Keratinocyte (primary cell): ENCODE results near the gene UBE2V1. TPM values are rescaled to one million over a fixed set of nuclear protein-coding genes. Genes with fewer than 3 reads are reported as not detected.

Source experiments
- DNase-seq: peaks from one replicate; pipeline ENCODE4 v3.0.0-alpha.2; 2011; ENCODE audit warnings: low read depth, missing footprints, low spot score
- FAIRE-seq: peaks from 2 replicates; lab custom pipeline; 2011; peaks lifted over from hg19 to GRCh38; lab: Jason Lieb, UNC
- H2AFZ ChIP-seq: 2 replicates; pipeline ENCODE4 v1.6.0; 2012; ENCODE audit warnings: low read length, control low read depth, inconsistent platforms; ENCODE audit not compliant: control insufficient read depth
- H3K27ac ChIP-seq: 2 replicates; pipeline ENCODE4 v1.5.1; 2011; ENCODE audit warnings: low read length; ENCODE audit not compliant: control insufficient read depth, insufficient read depth
- H3K27me3 ChIP-seq: 3 replicates; pipeline ENCODE4 v1.6.0; 2011; ENCODE audit warnings: low read length; ENCODE audit not compliant: control insufficient read depth, insufficient read depth; ENCODE audit errors: extremely low read depth
- H3K36me3 ChIP-seq, 2 experiments: 2 replicates in 1 of 2; 3 replicates in 1 of 2; pipeline ENCODE4 v1.5.1; 2011; ENCODE audit warnings: low read length in 2 of 2, mild to moderate bottlenecking in 1 of 2; ENCODE audit not compliant: control insufficient read depth in 2 of 2, insufficient read depth in 2 of 2; ENCODE audit errors: extremely low read depth in 1 of 2
- H3K4me1 ChIP-seq: 3 replicates; pipeline ENCODE4 v1.5.1; 2011; ENCODE audit warnings: low read length; ENCODE audit not compliant: control insufficient read depth, insufficient read depth; ENCODE audit errors: extremely low read depth
- H3K4me2 ChIP-seq: 3 replicates; pipeline ENCODE4 v1.6.0; 2011; ENCODE audit warnings: low read depth, low read length; ENCODE audit not compliant: control insufficient read depth, insufficient read depth; ENCODE audit errors: extremely low read depth
- H3K4me3 ChIP-seq, 3 experiments: fragments of 200-600 bp in 1 of 3; sonication (generic) in 1 of 3; 2 replicates in 2 of 3; 3 replicates in 1 of 3; pipeline ENCODE4 v1.5.1; 2011 to 2016; ENCODE audit warnings: low read length in 3 of 3, mild to moderate bottlenecking in 3 of 3, control low read depth in 2 of 3, inconsistent platforms in 1 of 3, low read depth in 1 of 3, mixed read lengths in 1 of 3, mixed run types in 1 of 3, moderate library complexity in 1 of 3; ENCODE audit not compliant: control insufficient read depth in 2 of 3, insufficient read depth in 2 of 3; ENCODE audit errors: extremely low read depth in 1 of 3
- H3K79me2 ChIP-seq: 2 replicates; pipeline ENCODE4 v1.6.0; 2012; ENCODE audit warnings: low read length; ENCODE audit not compliant: control insufficient read depth, insufficient read depth
- H3K9ac ChIP-seq: 3 replicates; pipeline ENCODE4 v1.6.0; 2011; ENCODE audit warnings: low read length; ENCODE audit not compliant: control insufficient read depth, insufficient read depth; ENCODE audit errors: extremely low read depth
- H3K9me1 ChIP-seq: 3 replicates; pipeline ENCODE4 v1.6.0; 2011; ENCODE audit warnings: low read length; ENCODE audit not compliant: control insufficient read depth, insufficient read depth; ENCODE audit errors: extremely low read depth
- H3K9me3 ChIP-seq: 2 replicates; pipeline ENCODE4 v1.5.1; 2012; ENCODE audit warnings: low read depth, low read length; ENCODE audit not compliant: control insufficient read depth
- H4K20me1 ChIP-seq: 3 replicates; pipeline ENCODE4 v1.6.0; 2011; ENCODE audit warnings: low read length; ENCODE audit not compliant: control insufficient read depth, insufficient read depth; ENCODE audit errors: extremely low read depth
- CTCF ChIP-seq, 3 experiments: IDR thresholded peaks in 1 of 3; conservative IDR thresholded peaks in 1 of 3; optimal IDR thresholded peaks in 1 of 3; 2 replicates in 2 of 3; 3 replicates in 1 of 3; pipeline versions ENCODE3 to v1.5.1; 2011; ENCODE audit warnings: low read length in 3 of 3, mild to moderate bottlenecking in 3 of 3, moderate library complexity in 2 of 3, control low read depth in 1 of 3, inconsistent platforms in 1 of 3; ENCODE audit not compliant: insufficient read depth in 2 of 3; ENCODE audit errors: extremely low read depth in 1 of 3
- EZH2 ChIP-seq: IDR thresholded peaks from one replicate; pipeline ENCODE4 v1.6.1; 2012; ENCODE audit warnings: inconsistent platforms, mild to moderate bottlenecking, low read length, moderate library complexity
- dilution Hi-C: fragments of 300-500 bp; cut with MboI; formaldehyde crosslinking; loops from one replicate; pipeline ENCODE4 v1.7.0; 2020; ENCODE audit warnings: low sequenced_read_pairs; ENCODE audit not compliant: extremely low pct_ligation_motif_present
- polyA plus RNA-seq, 5 experiments: library from polyadenylated mRNA; depleted of rRNA in 3 of 5; stranded (reverse) in 3 of 5; stranded (forward) in 1 of 5; unstranded in 1 of 5; fragments of >200 nt; gene quantifications; 1 replicate in 1 of 5; 2 replicates in 3 of 5; 3 replicates in 1 of 5; pipeline versions ENCODE4 v1.2.1 to v1.2.3, GENCODE V29; 2011 to 2012; ENCODE audit warnings: missing spikeins in 2 of 5, low read depth in 1 of 5, low replicate concordance in 1 of 5

The UBE2V1 gene
- polyA plus RNA-seq, 1 donor (not counting 4 experiments of a cell fraction or from before 2014, with no cell fraction given), result 117 TPM

GRCh38 chr20:50071039-50071888 lies 41.7 kb downstream of the UBE2V1 start:
- no peaks in the 10 kb centered on the region for H4K20me1 ChIP-seq

GRCh38 chr20:50070361-50070760 lies 42.6 kb downstream of the UBE2V1 start:
- Histone ChIP-seq H4K20me1 (no peaks in the 10 kb centered on the region), H3K4me1 (peaks cover 7% of the 10 kb centered on the region), H3K9me3 (no peaks in the 10 kb centered on the region), H3K27me3 (no peaks in the 10 kb centered on the region), H3K9me1 (no peaks in the 10 kb centered on the region), H3K79me2 (no peaks in the 10 kb centered on the region), H3K36me3 (no peaks in the 10 kb centered on the region), H3K4me3 (no peak overlapping the region), H3K9ac (no peak overlapping the region), H2AFZ (no peak overlapping the region), H3K4me2 (no peak overlapping the region), H3K27ac (no peak overlapping the region)
- dilution Hi-C loops, result no loop called here
- DNase-seq (no peak), FAIRE-seq (no peak)
- TF ChIP-seq CTCF (optimal IDR thresholded peaks at IDR 0.05 in 1 of 3, IDR thresholded peaks at IDR 0.05 in 1 of 3, conservative IDR thresholded peaks at IDR 0.05 in 1 of 3; ENCODE audit: extremely low read depth in 1 of 3, insufficient read depth in 2 of 3, low read length in 3 of 3) (no peak), EZH2 (no peak)

More at GRCh38 chr20:50071039-50071888, 41.7 kb downstream of the UBE2V1 start:
- Histone ChIP-seq H3K79me2 (no peaks in the 10 kb centered on the region), H3K27me3 (no peaks in the 10 kb centered on the region), H3K4me3 (peak overlapping the region; percentile 24 to 61 (median 38)), H3K4me1 (peaks cover 7% of the 10 kb centered on the region), H3K9me1 (no peaks in the 10 kb centered on the region), H3K9ac (no peak overlapping the region), H3K9me3 (no peaks in the 10 kb centered on the region), H3K4me2 (peak overlapping the region; percentile 83), H3K36me3 (no peaks in the 10 kb centered on the region), H2AFZ (peak overlapping the region; percentile 85), H3K27ac (no peak overlapping the region)
- TF ChIP-seq EZH2 (no peak), CTCF (optimal IDR thresholded peaks at IDR 0.05 in 1 of 3, IDR thresholded peaks at IDR 0.05 in 1 of 3, conservative IDR thresholded peaks at IDR 0.05 in 1 of 3; ENCODE audit: extremely low read depth in 1 of 3, insufficient read depth in 2 of 3, low read length in 3 of 3) (peak; percentile 95 to 99 (median 96))
- dilution Hi-C loops, result no loop called here
- FAIRE-seq, result no peak
- DNase-seq, result no peak
